GM19351 (cell line): Measurements from ENCODE around the gene HPDL.
"Not testable (repeated sequence)": the region's sequence is repeated elsewhere in the genome, so short reads cannot be mapped to it uniquely, and the experiment has no call there.

ENCODE experiments used
- ATAC-seq: cut with Tn5 transposase; IDR thresholded peaks from one replicate; pipeline ENCODE4 v1.9.1; 2021; ENCODE audit warnings: mild to moderate bottlenecking, moderate library complexity; ENCODE audit not compliant: unreplicated experiment

HPDL gene

DNA sequence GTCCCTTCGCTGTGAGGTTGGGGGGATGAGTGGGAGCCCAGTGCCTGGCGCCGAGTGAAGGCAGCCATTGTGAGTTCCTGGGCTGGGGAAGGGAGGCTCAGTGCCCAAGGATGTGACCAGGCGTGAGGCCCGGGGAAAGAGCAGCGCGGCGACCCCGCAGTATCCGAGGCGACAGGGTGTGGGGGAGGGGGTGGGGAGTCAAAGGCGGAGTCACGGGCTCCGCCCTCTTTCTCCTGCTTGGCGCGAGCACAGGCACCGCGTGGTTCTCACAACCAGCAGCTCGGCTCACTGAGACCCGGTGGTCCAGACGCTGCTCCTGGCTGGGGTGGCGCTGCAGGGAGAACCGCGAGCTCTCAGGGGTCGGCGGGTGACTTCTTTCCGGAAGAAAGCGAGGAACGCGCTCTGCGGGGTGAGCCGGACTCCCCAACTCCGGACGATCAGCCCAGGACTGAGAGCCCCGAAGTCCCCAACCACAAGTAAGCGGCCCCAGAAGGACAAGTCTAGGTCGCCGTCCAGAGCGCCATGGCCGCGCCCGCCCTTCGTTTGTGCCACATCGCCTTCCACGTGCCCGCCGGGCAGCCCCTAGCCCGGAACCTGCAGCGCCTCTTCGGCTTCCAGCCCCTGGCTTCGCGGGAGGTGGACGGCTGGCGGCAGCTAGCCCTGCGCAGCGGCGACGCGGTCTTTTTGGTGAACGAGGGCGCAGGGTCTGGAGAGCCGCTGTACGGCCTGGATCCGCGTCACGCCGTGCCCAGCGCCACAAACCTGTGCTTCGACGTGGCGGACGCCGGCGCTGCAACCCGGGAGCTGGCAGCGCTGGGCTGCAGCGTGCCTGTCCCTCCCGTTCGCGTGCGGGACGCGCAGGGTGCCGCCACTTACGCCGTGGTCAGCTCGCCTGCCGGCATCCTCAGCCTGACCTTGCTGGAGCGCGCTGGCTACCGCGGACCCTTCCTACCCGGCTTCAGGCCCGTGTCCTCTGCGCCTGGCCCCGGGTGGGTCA lies at the start of gene HPDL:
Gene HPDL (plus strand): TSS at position 269 of the 997 bp plus-strand sequence. CDS start 254 bp downstream, at position 523.
- ATAC-seq, result peak; percentile 64

DNA sequence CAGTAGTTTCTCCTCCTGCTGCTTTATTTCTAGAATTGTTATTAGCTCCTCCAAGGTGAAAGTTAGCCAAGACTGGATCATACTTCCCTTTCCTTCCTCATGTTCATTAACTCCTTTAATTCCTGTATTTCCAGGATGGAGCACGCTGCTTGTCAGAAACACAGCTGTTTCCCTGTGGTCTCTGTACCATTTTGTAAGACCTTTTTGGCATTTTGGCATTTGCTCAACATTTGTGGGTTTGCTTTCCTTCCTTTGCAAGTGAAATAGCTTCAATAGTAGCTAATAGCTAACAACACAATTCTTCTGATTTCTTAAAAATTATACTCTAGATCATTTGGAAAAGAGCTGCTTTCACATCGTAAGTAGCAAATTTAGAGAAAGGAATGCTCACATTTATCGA lies 44.3 kb upstream of the HPDL start:
- ATAC-seq, result no peak

DNA sequence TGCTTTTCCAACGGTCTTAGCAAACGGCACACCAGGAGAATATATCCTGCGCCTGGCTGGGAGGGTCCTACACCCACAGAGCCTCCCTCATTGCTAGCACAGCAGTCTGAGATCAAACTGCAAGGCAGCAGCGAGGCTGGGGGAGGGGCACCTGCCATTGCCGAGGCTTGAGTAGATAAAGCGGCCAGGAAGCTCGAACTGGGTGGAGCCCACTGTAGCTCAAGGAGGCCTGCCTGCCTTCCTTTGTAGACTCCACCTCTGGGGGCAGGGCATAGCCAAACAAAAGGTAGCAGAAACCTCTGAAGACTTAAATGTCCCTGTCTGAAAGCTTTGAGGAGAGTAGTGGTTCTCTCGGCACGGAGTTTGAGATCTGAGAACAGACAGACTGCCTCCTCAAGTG lies 41.8 kb upstream of the HPDL start:
- ATAC-seq, result not testable (repeated sequence)

DNA sequence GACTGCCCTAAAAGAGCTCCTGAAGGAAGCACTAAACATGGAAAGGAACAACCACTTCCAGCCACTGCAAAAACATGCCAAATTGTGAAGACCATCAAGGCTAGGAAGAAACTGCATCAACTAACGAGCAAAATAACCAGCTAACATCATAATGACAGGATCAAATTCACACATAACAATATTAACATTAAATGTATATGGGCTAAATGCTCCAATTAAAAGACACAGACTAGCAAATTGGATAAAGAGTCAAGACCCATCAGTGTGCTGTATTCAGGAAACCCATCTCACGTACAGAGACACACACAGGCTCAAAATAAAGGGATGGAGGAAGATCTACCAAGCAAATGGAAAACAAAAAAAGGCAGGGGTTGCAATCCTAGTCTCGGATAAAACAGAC lies 40.2 kb upstream of the HPDL start:
- not testable (repeated sequence) for ATAC-seq

DNA sequence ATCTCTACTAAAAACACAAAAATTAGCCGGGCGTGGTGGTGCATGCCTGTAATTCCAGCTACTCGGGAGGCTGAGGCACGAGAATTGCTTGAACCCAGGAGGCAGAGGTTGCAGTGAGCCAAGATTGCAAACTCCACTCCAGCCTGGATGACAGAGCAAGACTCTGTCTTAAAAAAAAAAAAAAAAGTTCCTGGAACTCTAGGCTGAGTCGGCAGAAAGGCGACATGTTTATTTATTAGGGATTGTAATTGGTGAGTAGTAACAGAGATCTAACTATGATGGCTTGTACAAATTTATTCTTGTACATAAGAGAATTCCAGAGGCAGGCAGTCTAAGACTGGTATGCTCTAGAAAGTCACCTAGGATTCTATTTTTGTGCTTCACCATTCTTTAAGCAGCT lies 35.7 kb upstream of the HPDL start:
- ATAC-seq, result not testable (repeated sequence)

DNA sequence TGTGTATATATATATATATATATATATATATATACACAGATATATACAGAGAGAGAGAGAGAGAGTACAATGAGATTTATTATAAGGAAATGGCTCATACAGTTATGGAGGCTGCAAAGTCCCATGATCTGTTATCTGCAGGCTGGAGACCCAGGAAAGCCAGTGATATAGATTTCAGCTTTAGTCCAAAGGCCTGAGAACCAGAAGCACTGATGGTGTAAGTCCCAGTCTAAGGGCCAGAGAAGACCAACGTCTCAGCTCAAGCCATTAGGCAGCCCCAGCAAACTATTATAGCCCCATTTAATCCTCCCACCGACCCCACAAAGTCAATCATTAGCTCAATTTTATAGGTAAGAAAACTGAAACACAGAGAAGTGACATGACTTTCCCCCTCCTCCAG lies 35.0 kb upstream of the HPDL start:
- ATAC-seq, result no peak

DNA sequence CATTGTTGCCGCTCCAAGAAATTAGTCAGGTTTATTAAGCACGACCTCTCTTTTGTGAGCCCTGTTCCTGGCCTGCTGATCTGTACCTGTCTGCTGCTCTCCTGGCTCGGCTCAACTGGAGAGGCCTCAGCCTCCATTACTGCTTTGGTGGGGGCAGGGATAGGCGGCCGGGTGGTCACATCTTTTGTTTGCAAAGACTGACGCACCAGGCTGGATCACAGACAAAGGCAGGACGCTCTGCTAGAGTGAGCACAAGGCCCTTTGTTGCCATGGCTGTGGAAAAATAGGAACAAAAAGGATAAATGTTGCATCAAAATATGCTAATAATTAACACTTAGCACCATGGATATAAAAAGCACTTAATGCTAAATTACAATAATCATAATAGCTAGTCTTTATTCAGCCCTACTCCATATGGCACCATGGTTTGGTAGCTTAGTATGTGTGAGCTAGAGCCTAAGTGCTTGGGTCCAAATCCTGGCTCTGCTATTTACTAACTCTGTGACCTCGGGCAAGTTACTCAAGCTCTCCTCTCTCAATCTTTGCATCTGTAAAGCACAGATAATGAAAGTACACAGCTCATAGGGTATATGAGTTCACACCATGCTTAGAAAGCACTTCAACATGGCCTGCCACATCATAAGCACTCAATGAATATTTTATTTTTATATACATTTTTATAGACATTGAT lies 28.9 kb upstream of the HPDL start:
- no peak for ATAC-seq

DNA sequence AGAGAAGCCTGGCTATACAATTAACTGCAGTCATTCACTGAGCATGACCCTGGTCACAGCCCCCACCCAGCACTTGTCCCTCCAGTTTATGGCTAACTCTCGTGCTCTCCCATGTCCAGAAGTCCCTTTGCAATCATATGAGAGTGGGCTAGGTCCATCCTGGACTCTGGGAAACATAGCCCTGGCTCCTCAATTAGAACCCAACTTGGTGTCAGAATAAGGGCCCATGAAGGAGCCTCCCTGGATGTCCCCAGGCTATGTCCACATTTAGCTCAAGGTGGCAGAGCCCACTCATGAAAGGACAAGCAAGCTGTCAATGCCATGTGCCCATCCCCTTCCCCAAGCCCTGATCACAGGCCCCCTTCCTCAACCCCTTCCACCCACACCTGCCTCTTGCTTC lies 27.4 kb upstream of the HPDL start:
- ATAC-seq, result no peak

DNA sequence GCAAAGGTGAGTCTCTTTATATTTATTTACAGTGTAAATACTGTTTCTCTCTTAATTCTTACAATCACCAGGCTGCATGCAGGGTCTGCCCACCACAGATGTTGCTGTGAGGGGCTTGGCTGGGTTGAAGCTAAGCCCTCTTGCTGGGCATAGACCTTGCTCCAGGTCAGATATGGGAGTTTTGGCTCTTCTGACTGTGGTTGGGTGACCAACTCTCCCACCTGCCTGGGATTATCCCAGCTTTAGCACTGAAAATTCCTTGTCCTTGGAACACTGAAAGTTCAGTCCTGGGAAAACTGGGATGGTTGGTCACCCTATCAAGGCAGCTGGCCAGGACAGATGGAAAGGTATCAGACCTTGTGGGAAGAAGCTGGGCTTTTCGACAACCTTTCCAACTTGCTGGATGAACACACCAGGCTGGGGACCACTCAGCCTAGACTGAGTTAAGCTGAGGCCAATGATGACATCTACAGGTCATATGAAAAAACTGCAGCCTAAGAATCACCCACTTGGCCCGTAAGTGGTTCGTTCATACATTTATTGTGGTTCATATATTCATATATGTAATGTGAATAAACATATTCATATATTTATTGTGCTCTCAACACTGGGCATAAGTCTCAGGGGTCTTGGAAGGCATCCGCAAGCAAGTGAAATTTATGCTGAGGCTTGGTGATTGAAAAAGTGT lies 26.6 kb upstream of the HPDL start:
- ATAC-seq, result no peak

DNA sequence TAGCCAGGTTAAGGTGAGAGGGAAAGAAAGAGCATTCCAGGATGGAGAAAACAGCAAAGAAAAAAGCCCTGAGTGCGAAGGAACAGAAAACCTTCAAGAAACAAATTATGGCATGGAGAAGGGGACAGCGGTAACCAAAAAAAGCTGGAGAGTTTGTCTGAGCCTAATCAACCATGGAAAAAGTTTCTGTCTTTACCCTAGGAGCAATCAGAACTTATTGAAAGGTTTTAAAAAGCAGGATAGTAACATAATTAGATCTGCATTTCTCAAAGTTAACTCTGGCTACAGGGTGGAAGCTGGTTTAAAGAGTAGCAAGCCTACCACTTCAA lies 26.1 kb upstream of the HPDL start:
- no peak for ATAC-seq

DNA sequence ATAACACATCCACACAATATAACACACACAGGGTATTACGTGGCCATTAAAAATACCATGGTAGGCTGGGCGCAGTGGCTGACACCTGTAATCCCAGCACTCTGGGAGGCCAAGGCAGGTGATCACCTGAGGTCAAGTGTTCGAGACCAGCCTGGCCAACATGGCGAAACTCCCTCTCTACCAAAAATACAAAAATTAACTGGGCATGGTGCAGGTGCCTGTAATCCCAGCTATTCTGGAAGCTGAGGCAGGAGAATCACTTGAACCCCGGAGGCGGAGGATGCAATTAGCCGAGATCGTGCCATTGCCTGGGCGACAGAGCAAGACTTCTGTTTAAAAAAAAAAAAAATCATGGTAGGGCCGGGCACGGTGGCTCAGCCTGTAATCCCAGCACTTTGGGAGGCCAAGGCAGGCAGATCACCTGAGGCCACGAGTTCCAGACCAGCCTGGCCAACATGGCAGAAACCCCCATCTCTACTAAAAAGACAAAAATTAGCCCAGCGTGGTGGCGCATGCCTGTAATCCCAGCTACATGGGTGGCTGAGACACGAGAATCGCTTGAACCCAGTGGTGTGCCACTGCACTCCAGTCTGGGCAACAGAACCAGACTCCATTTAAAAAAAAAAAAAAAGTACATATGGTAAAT lies 24.1 kb upstream of the HPDL start:
- no peak for ATAC-seq

DNA sequence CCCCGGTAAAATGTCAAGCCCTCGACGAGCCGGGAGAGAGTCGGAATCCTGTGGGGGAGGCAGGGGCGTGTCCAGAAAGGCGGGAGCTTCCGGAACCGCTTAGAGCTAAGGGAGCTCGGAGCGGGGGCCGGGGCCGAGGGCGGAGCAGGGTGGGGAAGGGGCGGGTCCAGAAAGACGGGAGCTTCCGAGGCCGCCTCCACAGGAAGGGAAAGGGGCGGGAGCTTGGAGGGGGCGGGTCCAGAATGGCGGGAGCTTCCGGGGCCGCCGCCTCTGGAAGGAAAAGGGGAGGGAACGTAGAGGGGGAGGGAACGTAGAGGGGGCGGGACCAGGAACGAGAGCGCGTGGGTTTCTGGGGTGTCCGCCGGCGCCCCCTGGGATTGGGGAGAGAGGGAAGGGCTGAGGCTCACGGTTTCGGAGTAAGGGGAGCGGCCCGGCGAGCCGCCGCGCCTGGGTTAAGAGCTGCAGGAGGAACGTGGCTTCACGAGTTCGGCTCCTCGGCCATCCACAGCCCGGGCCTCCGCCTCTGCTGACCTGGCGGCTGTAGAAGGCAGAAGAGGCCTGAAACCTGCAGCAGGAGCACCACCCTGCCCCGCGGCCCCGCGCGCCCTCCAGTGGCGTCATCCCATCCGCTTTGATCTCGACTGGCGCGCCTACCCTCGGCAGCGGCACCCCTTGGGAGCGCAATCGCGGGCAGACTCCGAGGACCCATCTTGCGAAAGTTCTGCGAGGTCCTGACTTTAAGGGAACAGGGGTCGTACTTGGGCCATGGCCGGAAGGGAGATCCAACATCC lies 23.0 kb upstream of the HPDL start:
- ATAC-seq, result peak; percentile 71

DNA sequence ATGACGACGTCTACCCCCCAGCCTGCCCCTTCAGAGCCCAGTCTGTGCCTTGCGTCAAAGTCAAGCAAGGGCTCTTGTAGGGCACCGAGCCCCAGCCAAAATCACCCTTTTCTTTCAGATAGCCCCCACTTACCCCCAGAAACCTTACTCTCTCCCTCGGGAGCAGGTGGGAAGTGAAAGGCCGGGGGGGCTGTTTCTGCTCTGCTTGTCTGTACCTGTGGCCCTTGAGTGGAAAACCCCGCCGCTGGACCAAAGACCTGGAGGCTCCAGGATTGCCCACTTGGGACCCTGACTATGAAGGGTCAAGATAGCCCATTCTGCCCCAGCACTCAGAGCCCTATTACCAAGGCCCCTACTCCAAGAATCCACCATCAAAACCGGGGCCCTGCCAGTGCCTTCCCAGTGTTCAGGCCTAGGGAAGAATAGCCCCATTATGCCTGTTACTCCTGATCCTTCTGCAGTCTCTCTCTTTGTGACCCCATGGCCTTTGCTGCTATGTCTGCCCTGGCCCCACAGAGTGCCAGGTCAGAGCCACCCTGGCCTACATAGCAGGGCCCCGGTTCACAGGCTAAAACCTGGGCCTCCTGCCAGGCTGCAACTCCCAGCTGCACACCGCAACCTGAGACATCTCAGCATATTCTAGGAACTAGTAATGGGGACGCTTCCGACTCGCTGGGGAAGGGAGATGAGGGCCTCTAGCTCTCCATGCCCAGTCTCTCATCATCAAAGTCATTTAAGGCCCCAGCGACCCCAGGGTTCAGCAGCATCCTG lies 22.2 kb upstream of the HPDL start:
- no peak for ATAC-seq

DNA sequence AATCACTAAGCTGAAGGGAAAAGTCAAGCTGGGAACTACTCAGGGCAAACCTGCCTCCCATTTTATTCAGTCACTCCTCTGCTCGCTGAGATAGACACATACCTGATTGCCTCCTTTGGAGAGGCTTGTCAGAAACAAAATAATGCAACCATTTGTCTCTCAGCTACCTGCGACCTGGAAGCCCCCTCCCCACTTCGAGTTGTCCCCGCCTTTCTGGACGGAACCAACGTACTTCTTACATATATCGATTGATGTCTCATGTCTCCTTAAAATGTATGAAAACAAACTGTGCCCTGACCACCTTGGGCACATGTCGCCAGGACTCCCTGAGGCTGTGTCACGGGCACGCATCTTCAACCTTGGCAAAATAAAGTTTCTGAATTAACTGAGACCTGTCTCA lies 21.5 kb upstream of the HPDL start:
- no peak for ATAC-seq

DNA sequence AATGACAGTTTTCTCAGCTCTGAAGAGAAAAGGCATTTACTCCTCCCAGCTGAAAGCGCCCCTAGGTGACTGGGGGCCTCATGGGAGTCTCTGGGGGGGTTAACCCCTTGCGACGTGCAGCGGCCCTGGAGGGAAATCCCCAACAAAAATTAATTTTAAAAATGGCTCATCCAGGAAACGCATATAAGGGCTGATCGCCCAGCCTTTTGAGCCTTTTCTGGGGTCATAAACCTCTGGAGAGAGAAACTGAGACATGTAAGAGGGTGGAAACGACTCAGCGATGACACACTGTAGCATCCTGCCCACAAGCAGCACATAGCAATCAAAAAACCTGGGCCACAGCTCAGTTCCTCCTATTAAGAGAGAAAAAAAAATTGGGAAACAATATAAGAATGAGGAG lies 20.4 kb upstream of the HPDL start:
- peak; percentile 34 for ATAC-seq

DNA sequence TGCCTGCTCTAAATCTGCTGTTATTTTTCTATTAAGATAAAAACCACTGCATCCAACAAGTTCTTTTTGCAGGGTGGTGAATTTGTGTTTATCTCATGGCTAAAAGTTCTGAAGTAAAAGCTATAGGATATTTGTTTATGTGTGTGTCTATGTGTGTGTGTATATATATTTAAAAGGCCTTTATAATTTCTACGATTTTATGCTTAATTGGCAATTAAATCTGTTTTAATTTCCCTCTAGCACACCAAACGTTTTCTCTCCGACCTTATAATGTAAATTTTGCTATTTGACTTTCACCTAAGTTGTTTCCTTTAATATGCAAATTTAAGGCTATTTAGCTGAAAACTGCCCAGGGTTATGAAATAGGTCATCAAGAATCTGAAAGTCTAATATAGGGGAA lies 19.8 kb upstream of the HPDL start:
- ATAC-seq, result no peak

DNA sequence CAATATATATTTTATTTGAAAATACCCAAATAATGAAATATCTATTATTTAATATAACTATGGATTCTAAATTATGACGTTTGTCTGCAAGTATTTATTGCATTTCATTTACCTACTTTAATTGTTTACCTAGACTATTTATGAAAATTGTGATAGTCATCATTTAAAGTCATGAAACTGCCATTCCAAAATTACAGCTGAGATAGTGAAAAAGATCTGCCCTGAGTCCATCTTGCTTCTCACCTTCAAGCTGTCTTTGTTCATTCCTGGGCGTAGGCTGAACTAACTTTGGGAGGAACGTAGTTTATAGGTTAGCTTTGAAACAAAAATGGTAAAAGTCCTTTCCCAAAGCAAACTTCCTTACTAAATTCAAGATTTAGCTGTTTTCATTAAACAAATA lies 12.4 kb upstream of the HPDL start:
- ATAC-seq, result no peak

DNA sequence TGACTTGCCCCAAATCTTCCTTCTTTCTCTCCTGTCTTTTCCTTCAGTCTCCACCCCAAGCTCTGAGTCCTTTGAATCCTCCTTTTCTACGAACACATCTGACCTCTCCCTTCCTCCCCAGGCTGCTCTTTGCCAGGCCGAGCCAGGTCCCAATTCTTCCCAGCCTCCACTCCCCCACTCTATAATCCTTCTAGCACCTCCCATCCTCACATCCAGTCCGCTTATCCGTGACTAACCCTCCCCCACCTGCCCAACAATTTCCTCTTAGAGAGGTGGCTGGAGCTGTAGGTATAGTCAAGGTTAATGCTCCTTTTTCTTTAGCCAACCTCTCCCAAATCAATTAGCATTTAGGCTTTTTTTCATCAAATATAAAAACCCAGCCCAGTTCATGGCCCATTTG lies 9.5 kb upstream of the HPDL start:
- ATAC-seq, result no peak

DNA sequence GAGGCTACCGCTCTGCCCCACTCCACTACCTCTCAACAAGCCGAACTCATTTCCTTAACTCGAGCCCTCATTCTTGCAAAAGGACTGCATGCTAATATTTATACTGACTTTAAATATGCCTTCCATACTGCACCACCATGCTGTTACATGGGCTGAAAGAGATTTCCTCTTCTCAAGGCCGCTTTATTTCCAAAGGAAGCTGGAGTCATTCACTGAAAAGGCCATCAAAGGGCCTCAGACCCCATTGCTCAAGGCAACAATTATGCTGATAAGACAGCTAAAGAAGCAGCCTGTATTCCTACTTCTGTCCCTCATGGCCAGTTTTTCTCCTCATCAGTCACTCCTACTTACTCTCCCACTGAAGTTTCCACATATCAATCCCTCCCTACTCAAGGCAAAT lies 6.9 kb upstream of the HPDL start:
- no peak for ATAC-seq

DNA sequence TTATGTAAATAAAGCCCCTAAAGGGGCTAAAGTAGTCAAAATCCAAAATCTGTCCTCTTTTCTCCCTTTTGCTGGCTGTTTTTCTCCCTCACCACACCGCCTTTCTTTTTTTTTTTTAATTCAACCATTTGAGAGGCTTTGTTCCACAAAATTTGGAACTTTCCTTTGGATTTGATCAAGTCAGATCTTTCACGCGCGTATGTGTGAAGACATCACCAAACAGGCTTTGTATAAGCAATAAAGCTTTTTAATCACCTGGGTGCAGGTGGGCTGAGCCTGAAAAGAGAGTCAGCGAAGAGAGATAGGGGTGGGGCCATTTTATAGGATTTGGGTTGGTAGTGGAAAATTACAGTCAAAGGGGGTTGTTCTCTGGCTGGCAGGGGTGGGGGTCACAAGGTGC lies 5.3 kb upstream of the HPDL start:
- no peak for ATAC-seq
